G401.6 (cell line): ENCODE results near the gene ITIH4.

Experiments
- FAIRE-seq: peaks from 2 replicates; lab custom pipeline; 2012; peaks lifted over from hg19 to GRCh38; lab: Jason Lieb, UNC

Gene ITIH4

DNA sequence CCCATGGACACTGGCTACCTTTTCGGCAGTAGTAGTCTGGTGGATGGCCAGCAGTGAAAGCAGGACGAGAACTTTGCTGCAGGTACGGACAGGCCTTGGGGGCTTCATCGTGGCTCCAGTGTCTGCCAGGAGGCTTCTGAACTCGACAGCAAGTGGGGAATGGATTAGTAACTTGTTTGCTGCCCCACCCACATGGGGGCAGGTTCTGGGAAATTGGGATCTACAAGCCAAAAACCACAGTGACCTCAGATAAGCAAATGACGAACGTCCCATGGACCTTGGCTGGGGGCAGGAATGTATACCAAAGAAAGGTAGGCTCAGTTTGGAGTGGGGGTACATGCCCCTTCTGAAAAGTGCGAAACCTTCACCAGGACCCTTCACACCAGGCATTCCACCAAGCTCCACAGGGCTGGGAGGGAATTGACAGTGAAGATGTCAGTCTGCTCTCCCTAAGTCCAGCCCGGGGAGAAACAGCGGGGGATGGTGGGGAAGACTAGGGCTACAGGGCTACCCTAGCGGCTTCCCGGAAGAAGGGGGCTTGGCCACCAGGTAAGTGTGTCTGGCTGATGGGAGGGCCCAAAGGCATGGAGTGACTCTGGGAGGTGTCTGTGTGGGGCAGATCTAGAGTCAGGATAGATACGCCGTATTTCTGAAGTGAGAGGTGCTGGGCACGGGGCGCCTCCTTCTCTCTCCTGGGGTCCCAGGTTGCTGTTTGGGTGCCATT, at the start of gene ITIH4:
Gene ITIH4, minus strand, starts transcription at position 138 of the 724 bp plus-strand sequence. Its CDS starts 30 bp downstream, at position 108.
- FAIRE-seq: no peak

DNA sequence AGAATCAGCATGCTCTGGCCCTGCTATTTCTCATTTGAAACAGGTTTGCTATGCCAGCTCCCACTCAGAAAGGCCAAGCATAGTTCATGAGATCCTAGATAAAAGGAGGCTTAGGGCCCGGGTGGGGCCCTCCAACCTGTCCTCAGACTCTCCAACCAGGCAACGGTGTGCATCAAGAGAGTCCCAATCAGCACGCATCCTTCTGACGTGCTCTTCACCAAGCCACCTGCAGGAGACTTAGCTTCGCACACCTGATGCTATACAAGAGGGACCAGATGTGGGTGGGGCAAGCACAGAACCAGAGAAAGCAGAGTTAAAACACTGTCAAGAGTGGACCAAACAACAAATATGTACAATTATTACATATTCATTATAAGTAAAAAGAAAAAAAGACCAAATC, 49.6 kb upstream of the ITIH4 start:
- FAIRE-seq: no peak

DNA sequence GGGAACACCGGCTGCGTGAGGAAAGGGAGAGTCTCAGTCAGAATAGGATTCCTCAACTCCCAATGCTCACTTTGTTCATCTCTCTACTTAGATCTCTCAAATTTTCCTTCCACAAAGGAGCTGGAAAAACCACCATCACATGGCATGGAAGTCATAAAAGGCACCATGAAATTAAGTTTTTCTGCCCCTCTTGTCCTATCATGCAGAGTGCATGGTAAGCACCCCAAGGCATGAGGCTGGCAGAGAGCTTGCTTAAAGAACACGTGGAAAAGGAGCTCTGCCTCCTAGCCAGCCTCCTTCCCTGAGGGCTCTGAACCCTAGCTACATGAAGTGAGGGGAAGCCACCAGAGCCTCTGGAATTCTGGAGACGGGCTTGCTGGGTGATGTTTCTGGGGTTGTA, 49.1 kb upstream of the ITIH4 start:
- FAIRE-seq: no peak

DNA sequence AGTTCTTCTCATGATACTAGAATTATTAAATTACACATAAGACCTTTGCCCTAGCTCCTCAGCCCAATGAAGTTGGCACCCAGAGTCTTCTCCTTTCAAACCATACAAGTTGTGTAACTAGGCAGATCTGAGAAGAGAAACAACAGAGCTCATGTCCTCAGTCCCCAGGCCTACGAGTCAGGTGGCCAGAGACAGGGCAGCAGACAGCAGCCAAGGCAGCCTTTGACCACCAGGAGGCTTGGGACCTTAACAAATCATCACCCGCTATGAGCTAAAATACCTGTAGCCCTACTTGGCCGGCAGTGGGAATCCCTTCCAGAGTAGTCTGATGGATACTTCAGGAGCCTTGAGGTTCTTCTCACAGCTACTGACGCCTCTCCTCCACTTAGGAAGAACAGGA, 48.6 kb upstream of the ITIH4 start:
- no peak for FAIRE-seq

DNA sequence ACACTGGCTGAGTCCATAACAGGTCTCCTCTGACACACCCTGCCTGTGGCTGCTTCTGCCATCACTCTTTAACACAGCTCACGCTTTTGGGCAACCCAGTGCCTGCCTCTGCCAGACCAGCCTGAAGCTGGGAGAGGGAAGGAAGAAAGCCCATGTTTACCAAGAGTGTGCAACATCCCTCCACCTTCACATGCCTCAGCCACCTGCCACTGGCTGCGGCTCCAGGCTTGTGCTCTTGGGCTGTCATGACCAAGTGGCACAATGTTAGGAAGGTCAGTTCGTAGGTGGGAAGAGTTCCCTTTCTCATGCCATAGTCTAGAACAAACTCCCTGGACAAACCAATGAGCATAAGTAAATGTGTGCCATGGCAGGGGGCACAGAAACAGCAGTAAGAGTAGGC, 46.6 kb upstream of the ITIH4 start:
- FAIRE-seq: no peak

DNA sequence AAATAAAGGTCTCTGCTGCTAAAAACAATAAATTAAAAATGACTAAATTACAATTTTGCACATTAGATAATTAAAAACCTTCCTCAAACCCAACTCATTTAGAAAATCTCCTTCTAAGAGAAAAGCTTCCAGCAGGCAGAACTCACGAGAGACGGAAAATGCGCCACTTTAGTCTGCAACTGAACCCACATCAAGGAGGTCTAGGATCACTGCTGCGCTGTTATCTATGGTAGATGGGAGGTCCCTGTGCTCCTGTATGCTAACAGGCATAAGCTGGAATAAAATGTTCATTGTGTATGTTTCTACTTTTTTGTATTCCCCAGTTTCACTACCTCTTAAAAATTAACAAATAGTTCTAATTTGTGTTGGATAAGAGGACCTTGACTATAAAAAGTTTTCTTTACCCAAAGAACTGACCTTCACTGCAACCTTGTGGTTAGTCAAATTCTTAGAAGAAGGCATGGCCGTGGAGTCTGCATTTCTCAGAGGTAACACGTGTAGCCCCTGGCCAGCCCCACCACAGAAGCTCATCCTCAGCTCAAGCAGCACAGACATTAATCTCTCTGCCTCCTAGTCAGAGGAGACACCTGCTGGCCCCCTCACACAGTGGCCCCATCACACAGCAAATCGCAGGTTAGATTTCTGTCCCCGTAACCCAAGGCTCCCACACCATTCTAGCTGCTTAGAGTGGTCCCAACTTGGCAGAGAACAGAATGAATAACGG, 44.6 kb upstream of the ITIH4 start:
- FAIRE-seq: no peak

DNA sequence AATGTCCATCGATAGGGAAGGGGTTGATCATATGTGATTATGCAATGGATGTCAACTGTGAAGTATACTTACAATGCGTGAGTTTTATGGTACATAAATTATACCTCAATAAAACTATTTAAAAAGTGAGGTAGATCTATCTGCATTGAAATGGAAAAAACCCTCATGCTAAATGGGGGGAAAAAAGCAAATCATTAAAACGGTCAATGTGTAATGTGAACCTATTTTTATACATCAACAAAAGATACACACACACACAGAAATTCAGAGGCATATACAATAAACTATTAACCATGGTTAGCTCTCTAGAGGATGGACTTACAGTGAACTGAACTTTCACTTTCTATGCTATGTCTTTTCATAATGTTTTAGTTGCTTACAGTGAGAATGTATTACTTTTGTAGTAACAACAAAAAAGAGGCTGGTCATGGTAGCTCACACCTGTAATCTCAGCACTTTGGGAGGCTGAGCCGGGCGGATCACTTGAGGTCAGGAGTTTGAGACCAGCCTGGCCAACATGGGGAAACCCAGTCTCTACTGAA, 43.8 kb upstream of the ITIH4 start:
- no peak for FAIRE-seq

DNA sequence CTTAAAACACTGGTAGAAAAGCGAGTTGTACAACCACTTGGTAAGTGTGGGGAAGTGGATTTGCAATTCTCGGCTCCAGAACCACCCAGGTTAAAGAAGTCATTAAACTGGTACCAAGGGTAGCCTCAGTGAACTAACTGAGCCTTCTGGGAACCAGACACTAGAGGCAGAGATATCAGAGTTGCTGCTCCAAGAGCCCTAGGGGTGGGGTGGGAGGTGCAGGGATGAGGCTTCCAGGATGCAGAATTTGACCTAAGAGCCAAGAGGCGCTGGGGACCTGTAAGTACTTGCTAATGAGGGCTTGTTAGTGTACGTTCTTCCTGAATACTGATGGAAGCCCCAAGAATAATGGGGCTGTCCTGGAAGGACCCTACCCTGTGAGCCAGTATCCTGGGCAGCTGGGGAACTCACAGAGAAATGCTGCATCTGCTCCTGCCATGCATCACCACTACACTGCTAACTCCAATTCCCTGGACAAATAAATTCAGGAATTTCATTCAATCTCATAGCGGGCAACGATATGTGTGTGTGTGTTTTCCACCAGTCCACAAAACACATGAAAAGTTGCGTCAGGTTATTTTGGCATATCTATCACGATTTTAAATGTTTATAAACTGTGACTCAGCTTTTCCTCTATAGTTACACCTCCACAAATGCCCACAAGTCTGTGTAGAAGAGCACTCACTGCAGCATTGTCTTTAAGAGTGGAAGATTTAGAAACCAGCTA, 43.1 kb upstream of the ITIH4 start:
- FAIRE-seq: no peak

DNA sequence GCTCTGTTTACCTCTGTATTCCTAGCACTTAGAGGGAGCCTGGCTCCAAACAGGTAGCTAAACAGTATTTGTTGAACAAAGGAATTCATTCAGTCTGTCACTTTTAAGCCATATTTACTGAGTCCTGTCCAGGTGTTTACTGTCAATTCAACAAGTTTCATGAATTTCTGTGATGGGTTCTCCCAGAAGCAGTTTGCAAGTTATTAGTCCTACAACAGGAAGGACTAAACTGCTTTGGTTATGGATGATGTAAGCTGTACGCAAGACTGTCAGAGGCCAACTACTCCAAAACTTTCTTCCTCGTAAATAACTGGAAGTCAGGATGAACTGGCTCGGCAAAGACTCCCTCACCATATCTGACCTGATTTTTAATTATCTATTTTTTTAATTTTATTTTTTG, 41.8 kb upstream of the ITIH4 start:
- no peak for FAIRE-seq

DNA sequence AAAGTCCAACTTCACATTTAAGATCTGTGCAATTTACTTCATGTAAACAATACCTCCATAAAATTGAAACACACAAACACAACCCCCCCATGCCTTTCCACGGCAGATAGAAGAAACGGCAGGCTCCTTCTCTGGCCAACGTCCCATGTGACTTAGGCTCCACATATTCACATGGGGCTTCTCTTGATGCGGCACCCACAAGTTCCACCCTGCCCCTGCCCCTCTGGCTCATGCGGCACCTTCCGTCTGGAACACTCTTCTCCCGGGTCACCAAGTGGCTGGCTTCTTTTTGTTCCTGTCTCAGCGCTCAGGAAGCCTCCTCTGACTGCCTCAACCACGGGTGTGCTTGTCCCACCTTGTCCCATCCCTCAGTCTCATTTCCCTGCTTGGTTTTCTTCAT, 41.3 kb upstream of the ITIH4 start:
- FAIRE-seq: no peak

DNA sequence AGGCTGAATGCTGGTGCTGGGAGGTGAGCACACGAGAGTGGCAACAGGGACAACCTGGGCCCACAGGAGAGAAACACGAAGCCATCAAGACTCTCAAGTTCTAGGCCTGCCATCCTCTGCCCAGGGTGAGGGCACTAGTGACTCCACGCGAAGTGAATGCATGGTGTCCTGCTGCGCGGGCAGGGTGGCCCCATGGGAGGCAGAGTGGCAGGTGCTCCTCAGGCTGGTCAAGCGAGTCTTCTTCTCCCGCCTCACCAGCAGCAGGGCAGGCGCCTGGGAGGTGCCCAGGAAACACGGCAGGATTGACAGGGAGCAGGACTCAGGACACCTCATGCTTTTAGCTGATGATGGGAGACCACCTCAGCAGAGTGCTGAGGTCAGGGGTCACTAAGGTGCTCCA, 40.0 kb upstream of the ITIH4 start:
- FAIRE-seq: no peak

DNA sequence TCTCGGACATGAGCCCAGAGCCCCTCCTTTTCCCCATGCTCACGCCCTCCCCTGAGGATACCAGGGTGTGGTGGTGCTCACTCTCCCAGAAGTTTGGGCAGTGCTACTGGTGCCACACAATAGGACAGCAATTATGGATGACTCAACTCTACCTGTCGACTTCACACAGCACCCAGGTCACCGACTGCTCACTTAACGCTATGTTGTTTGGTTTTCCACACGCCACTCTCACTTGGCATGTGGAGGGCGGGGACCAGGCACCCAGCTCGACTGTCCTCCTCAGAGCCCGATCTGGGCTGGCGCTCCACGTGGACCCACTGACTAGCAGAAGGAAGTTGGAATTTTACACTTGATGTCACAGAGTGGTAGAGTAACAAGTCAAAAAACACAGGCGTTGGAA, 36.0 kb upstream of the ITIH4 start:
- FAIRE-seq: no peak

DNA sequence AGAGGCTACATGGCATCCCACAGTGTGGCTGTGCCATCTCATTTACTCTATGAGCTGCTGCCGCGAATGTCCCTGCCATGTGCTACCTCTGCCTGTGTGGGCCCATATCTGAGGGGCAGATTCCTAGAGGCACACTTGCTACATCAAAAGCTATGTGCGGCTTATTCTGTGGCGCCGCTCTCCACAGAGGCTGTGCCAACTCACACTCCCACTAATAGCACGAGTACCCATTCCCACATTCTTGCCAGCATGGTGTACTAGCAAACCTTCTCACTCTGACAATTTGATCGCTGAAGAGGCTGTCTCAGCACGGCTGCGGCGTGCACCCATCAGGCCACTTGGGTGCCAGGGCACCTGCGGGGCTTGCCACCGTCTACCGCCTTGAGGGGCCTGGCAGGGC, 35.5 kb upstream of the ITIH4 start:
- FAIRE-seq: no peak

DNA sequence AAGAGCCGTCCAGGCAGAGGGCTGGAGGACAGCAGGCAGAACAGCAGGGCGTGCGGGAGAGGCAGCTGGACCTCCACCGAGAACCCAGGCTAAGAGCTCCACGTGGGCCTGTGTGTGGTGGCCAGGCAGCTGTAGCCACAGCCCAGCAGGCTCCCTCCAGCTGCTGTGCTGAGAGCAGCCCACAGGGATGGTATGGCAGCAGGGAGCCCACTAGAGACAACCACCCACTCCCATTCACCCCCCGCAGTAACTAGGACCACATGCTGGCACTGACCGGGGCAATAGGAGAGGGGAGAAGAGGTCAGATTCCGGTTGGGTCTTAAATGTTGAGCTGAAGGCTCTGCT, 29.9 kb upstream of the ITIH4 start:
- no peak for FAIRE-seq

DNA sequence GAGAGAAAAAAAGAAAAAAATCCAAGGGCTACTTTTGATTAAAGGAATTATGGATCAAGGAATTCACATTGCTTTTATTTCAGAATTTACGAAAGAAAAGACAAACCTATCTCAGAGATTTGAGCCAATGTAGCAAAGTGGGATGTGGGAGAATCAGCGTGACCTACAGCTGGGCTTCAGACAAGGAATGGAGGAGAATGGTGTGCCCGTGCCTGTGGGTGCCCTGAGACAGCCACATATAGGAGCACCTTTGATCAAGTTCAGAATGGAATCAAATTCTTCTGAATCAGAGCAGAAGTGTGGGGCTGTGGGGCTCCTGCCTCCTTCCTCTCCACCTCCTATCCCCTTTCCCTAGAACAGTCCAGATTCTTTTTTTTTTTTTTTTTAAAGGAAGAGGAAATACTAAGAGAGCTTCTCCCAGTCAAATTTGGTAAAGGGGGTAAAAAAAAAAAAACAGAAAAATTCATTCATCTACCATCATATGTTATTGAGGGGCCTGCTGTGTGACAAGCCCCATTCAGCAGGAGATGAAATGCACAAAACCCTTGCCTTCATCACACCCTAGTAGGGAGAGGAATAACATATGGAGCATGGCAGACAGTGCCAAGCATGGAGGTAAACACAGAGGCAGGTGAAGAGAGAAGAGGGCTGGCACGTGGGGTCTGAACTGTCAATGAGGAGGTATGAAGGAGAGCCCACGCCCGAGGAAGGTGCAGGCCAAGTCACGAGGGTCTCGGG, 29.4 kb upstream of the ITIH4 start:
- FAIRE-seq: no peak

DNA sequence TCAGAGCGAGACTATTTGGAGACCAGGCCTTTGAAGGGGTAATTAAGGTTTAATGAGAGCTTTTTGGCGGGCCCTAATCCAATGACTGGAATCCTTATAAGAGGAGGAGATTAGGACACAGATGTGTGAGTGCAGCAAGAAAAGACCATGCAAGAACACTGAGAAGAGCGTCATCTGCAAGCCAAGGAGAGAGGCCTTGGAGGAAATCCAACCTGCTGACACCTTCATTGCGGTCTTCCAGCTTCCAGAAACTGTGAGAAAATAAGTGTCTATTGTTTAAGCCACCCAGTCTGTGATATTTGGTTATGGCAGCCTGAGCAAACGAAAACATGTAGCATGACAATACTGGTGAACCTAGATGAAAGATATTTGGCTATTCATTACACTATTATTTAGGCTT, 27.4 kb upstream of the ITIH4 start:
- no peak for FAIRE-seq

DNA sequence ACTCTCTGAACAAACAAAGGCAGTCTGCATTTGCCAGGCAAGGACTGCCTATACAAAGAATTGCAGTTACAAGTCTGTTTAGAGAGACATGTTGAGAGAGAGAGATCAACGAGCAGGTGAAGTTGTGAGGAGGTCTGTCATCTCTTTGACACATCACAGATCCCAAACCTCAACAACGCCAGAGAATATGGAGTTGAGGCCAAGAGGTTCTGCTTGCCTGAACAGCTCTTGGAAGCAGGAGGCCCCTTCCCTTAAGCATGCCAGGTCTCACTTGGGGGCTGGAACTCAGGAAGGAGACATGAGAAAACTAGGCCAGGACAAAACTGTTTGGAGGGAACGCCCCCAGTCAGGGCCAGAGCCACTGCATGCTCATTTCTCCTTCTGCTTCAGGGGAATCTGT, 26.7 kb upstream of the ITIH4 start:
- no peak for FAIRE-seq

DNA sequence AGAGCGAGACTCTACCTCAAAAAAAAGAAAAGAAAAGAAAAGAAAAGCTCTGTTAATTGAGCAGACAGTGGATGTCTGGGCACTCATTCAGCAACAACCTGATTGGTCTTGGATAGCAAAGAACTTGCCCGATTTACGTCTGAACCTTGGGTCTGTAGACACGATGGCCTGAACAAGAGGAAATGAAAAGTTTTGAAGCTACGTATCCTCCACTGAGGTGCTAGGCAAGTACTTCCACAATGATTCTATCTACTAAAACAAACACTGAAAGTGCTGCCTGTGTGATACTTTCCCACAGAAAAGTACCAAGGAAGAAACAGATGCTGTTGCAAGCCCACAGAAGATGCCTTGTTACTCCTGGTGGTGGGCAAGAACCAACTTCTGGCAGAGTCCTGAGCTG, 26.2 kb upstream of the ITIH4 start:
- FAIRE-seq: no peak

DNA sequence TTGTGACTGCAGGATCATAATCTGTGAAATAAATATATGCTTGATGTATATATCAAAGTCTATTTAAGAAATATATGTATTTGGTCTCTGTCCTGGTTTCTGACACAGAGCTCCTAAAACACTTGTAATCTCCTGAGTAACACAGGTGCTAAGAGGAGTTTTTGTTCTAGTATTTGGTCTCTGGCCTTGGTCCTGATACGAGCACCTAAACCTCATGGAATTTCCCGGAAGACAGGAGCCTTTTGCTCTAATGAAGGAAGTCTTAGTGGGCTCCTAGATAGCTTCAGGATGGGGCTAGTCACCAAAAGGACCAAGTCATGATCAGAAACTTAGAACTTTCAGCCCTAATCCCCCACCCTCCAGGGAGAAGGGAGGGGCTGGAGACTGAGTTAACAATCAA, 23.5 kb upstream of the ITIH4 start:
- no peak for FAIRE-seq

DNA sequence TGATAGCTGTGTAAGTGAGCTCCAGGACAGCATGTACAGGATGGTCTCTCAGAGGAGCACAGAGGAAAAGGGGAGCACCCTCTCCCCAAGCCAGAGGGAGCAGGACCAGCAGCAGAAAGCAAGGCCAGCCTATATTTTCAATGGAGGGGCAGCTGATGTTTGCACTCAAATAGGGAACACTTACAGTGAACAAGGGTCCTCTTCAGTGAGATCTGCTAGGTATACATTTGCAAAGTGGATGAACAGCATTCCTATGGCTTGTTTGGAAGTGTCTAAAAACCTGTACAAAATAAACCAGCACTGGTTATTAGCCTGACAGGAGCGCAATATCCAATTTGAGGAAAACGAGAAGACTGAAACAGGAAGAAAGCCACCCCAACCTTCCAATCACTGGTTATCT, 21.9 kb upstream of the ITIH4 start:
- no peak for FAIRE-seq

DNA sequence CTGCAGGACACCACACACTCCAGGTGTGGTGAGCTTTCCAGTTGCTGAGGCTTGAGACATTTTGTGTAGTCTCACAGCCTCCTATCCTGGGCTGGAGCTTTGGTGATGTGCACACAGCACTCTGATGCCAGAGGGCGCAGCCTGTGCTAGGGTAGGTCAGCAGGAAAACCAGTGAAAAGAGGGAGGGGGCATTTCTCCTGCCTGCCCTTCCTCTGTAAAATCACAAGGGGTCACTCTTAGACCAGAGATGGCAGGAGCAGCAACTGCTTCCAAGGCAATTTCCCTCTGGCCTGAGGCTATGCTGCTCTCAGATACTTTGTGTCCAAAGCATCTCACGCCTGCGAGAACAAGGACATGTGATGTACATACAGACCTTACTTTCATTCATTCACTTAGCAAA, 20.9 kb upstream of the ITIH4 start:
- FAIRE-seq: no peak

DNA sequence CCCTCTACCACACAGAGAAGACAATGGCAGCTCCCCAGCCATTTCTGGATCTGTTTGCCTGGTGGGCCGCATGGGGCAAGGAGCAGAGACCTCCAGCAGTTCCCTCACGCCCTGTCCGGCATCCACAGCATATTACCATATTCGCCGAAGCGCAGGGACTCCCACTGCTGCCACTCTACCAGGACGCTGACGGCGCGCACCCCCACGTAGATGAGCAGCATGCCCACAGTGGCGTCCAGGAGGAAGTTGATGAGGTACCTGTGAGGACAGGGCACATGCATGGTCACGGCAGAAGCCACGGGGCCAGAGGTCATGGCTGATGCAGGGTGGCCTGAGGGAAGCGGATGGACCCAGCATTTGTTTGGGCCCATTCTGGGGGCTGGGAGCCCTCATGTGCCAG, 19.2 kb upstream of the ITIH4 start:
- FAIRE-seq: no peak

DNA sequence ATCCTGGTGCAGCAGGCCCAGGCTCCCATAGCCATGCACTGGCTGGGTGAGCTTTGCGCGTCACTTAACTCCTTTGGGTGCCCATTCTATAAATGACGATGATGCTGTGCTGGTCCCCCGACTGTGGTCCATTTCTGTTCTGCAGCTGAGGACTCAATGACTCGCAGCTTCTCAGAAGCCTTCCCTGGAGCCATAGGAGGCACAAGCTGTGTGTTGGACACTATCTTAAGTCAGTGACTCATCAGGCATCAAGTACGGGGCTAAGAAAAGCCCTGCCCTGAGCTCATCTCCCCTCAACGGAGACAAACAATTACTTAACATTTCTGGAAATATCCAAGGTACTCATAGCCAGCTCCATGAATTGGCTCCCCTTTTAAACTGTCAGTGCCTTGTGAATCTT, 18.1 kb upstream of the ITIH4 start:
- FAIRE-seq: no peak
